Measurements from ENCODE around the gene CDH4.

GRCh38 chr20:61464307-61465303 is 212.5 kb downstream of the CDH4 start:
- no peak for TF ChIP-seq CTCF (IDR thresholded peaks at IDR 0.05)
- no peak for TF ChIP-seq EP300 (IDR thresholded peaks at IDR 0.05)
